C4-2B (cell line): ENCODE measurements around the gene SH3GL3.

Experiments used
- ZFX ChIP-seq: fragments of 450-650 bp; IDR thresholded peaks from 2 replicates; pipeline ENCODE4 v1.6.1; 2017
- TF ChIP-seq, protein P1 (sequence below): fragments of 450-650 bp; conservative IDR thresholded peaks from 2 replicates; pipeline ENCODE4 v1.5.1; 2017; ENCODE audit warnings: mild to moderate bottlenecking

- TF ChIP-seq, protein P1, sequence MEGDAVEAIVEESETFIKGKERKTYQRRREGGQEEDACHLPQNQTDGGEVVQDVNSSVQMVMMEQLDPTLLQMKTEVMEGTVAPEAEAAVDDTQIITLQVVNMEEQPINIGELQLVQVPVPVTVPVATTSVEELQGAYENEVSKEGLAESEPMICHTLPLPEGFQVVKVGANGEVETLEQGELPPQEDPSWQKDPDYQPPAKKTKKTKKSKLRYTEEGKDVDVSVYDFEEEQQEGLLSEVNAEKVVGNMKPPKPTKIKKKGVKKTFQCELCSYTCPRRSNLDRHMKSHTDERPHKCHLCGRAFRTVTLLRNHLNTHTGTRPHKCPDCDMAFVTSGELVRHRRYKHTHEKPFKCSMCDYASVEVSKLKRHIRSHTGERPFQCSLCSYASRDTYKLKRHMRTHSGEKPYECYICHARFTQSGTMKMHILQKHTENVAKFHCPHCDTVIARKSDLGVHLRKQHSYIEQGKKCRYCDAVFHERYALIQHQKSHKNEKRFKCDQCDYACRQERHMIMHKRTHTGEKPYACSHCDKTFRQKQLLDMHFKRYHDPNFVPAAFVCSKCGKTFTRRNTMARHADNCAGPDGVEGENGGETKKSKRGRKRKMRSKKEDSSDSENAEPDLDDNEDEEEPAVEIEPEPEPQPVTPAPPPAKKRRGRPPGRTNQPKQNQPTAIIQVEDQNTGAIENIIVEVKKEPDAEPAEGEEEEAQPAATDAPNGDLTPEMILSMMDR = no peak
- no peak for TF ChIP-seq ZFX
Measured at GRCh38 chr15:83476066-83476465, 28.9 kb downstream of the SH3GL3 start.
